DND-41 (cell line): ENCODE data around the gene CACUL1.

ENCODE experiments used
- ATAC-seq: fragments of 200-7000 bp; cut with Tn5 transposase; 3 replicates; pipeline ENCODE4 v1.9.1; 2021; ENCODE audit warnings: low read depth; ENCODE audit not compliant: insufficient read depth
- DNase-seq: peaks from one replicate; pipeline ENCODE4 v3.0.0-alpha.2; 2020
- H2AFZ ChIP-seq: 2 replicates; pipeline ENCODE4 v1.6.0; 2012; ENCODE audit warnings: low read depth, low read length
- H3K27ac ChIP-seq: 2 replicates; pipeline ENCODE4 v1.5.1; 2012; ENCODE audit warnings: low read length, inconsistent platforms
- H3K27me3 ChIP-seq: fragments of 200-600 bp; sonication (generic); 2 replicates; pipeline ENCODE4 v1.6.0; 2012; ENCODE audit warnings: low read length, mild to moderate bottlenecking, inconsistent platforms; ENCODE audit not compliant: insufficient read depth, poor library complexity
- H3K36me3 ChIP-seq: 2 replicates; pipeline ENCODE4 v1.5.1; 2012; ENCODE audit warnings: low read length, inconsistent platforms; ENCODE audit not compliant: insufficient read depth
- H3K4me1 ChIP-seq: 2 replicates; pipeline ENCODE4 v1.5.1; 2012; ENCODE audit warnings: mild to moderate bottlenecking, low read length; ENCODE audit not compliant: insufficient read depth
- H3K4me2 ChIP-seq: 2 replicates; pipeline ENCODE4 v1.6.0; 2012; ENCODE audit warnings: mild to moderate bottlenecking, moderate library complexity, low read length, inconsistent platforms; ENCODE audit not compliant: insufficient read depth
- H3K4me3 ChIP-seq, 2 experiments: fragments of 200-600 bp in 1 of 2; shearing (Covaris generic) in 1 of 2; 2 replicates each; pipeline ENCODE4 v1.5.1; 2012 to 2016; ENCODE audit warnings: inconsistent platforms in 2 of 2, low read length in 2 of 2, mild to moderate bottlenecking in 2 of 2, low read depth in 1 of 2, moderate library complexity in 1 of 2
- H3K79me2 ChIP-seq: 2 replicates; pipeline ENCODE4 v1.6.0; 2012; ENCODE audit warnings: low read length, inconsistent platforms; ENCODE audit not compliant: insufficient read depth
- H3K9ac ChIP-seq: 2 replicates; pipeline ENCODE4 v1.6.0; 2012; ENCODE audit warnings: low read depth, mild to moderate bottlenecking, inconsistent platforms, low read length, moderate library complexity
- H3K9me3 ChIP-seq: 2 replicates; pipeline ENCODE4 v1.5.1; 2012; ENCODE audit warnings: low read length, moderate library complexity, mild to moderate bottlenecking, inconsistent platforms; ENCODE audit not compliant: insufficient read depth, severe bottlenecking
- H4K20me1 ChIP-seq: 2 replicates; pipeline ENCODE4 v1.6.0; 2012; ENCODE audit warnings: low read length; ENCODE audit not compliant: insufficient read depth
- CTCF ChIP-seq: IDR thresholded peaks from 2 replicates; pipeline ENCODE4 v1.5.1; 2012; ENCODE audit warnings: borderline replicate concordance, low read length, moderate library complexity, mild to moderate bottlenecking; ENCODE audit not compliant: poor library complexity, severe bottlenecking; ENCODE audit errors: extremely low read depth
- EZH2 ChIP-seq: IDR thresholded peaks from 3 replicates; pipeline ENCODE4 v1.6.1; 2012; ENCODE audit warnings: borderline replicate concordance, low read depth, mild to moderate bottlenecking, moderate library complexity, low read length, inconsistent platforms; ENCODE audit not compliant: severe bottlenecking

Gene CACUL1

GRCh38 chr10:118725886-118726500 lies 28.8 kb downstream of the CACUL1 start:
- Histone ChIP-seq H3K9ac (no peak overlapping the region), H3K79me2 (peaks cover 36% of the 10 kb centered on the region), H3K4me3 (no peak overlapping the region), H3K9me3 (no peaks in the 10 kb centered on the region), H4K20me1 (peaks cover 26% of the 10 kb centered on the region), H3K4me2 (no peak overlapping the region), H2AFZ (no peak overlapping the region), H3K36me3 (peaks cover 19% of the 10 kb centered on the region; the same call in 1 of the 2 replicates), H3K4me1 (no peaks in the 10 kb centered on the region), H3K27me3 (no peaks in the 10 kb centered on the region), H3K27ac (no peak overlapping the region)
- ATAC-seq = no peak
- DNase-seq = no peak
- no peak for TF ChIP-seq CTCF
- no peak for TF ChIP-seq EZH2

GRCh38 chr10:118723466-118723865 lies 31.3 kb downstream of the CACUL1 start:
- Histone ChIP-seq H3K79me2 (peaks cover 32% of the 10 kb centered on the region), H2AFZ (no peak overlapping the region), H3K4me1 (no peaks in the 10 kb centered on the region), H3K9me3 (no peaks in the 10 kb centered on the region), H3K4me2 (no peak overlapping the region), H3K36me3 (peaks cover 24% of the 10 kb centered on the region), H4K20me1 (peaks cover 27% of the 10 kb centered on the region; the same call in 1 of the 2 replicates), H3K9ac (no peak overlapping the region), H3K27me3 (no peaks in the 10 kb centered on the region), H3K4me3 (no peak overlapping the region), H3K27ac (no peak overlapping the region)
- TF ChIP-seq EZH2 (no peak), CTCF (no peak)
- no peak for DNase-seq
- no peak for ATAC-seq

- H3K9ac ChIP-seq = no peak overlapping the region
- no peak overlapping the region for H3K4me2 ChIP-seq
- no peak overlapping the region for H2AFZ ChIP-seq
- H3K36me3 ChIP-seq = peaks cover 22% of the 10 kb centered on the region
- no peak overlapping the region for H3K27ac ChIP-seq
- H3K9me3 ChIP-seq = no peaks in the 10 kb centered on the region
- ATAC-seq = no peak
- TF ChIP-seq CTCF = no peak
- TF ChIP-seq EZH2 = no peak
- DNase-seq = no peak
- H3K4me1 ChIP-seq = no peaks in the 10 kb centered on the region
- H3K27me3 ChIP-seq = no peaks in the 10 kb centered on the region
- peaks cover 26% of the 10 kb centered on the region; the same call in 1 of the 2 replicates for H4K20me1 ChIP-seq
- no peak overlapping the region for H3K4me3 ChIP-seq
- peaks cover 22% of the 10 kb centered on the region for H3K79me2 ChIP-seq
These were observed 33.3 kb downstream of the CACUL1 start for GRCh38 chr10:118721539-118721876.
